IPS DF 19.7 (cell line): ENCODE results near the gene RHOG.
"Not testable (repeated sequence)": the region's sequence is repeated elsewhere in the genome, so short reads cannot be mapped to it uniquely, and the experiment has no call there.

ENCODE experiments used
- DNase-seq: peaks from one replicate; pipeline ENCODE4 v3.0.0-alpha.2; 2013; ENCODE audit warnings: low read depth, low spot score

Gene RHOG

GRCh38 chr11:3808861-3809623, 31.7 kb downstream of the RHOG start:
- DNase-seq: no peak

- DNase-seq: no peak
Measured at GRCh38 chr11:3807909-3808860, 32.6 kb downstream of the RHOG start, which contains the start of gene PGAP2. PGAP2 (plus strand) TSS chr11:3808560; CDS start chr11:3811260, 2,700 bp downstream.

DNA sequence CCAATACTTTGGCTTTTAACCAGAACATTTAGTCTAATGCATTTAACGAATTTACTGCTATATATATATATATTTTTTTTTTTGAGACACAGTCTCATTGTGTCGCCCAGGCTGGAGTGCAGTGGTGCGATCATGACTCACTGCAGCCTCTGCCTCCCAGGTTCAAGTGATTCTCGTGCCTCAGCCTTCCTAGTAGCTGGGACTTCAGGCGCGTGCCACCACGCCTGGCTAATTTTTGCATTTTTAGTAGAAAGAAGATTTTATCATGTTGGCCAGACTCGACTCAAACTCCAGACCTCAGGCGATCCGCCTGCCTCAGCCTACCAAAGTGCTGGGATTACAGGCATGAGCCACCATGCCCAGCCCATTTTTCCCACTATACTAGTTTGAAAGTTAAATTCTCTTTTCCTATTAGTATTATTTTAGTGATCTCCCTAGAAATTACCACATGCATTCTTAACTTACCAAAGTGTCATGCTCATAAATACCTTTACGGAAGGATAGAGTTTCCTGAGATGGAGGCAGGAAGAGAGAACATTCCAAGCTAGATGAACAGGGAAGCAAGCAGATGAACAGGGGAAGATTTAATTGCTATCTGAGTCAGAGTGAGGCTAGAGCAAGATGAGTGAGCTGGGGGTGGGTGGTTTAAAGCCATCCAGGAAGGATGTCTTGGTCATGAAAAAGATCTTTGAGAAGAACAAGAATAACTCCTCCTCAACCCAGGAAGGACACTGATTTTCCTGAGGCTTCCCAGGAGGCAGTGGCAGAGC, 36.8 kb downstream of the RHOG start:
- DNase-seq: no peak

DNA sequence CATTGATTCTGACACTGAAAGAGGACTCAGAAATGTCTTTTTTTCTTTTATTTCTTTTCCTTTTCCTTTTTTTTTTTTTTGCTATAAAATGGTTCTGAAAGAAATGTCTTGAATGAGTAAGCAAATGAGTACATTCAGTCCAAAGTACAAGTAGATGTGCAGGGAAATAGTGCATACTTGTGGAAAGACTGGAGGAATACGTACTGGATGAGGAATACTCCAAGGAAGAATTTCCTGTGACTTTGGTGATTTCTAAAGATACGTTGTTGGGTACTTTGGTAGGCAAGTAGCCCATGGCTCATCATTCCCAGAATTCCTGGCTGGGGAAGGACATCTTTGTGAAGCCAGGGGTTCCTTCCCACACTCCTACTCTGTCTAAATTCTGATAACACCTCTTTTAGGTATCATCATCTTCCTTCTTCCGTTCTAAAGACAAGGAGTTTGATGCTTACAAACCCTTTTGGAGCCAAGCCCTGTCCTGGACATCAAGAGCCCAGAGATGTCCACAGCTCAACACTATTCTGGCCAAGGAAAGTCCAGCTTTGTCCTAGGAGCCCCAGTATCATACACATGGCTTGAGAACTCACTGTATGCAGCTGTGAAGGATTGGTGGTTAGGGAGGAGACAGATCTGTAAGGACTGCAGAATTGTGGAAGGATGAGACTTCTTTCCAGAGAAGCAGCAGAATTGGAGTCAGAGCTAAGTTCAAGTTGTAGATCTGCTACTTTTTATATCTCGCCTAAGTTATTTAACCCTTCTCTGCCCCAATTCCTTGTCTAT, 38.6 kb downstream of the RHOG start:
- no peak for DNase-seq

DNA sequence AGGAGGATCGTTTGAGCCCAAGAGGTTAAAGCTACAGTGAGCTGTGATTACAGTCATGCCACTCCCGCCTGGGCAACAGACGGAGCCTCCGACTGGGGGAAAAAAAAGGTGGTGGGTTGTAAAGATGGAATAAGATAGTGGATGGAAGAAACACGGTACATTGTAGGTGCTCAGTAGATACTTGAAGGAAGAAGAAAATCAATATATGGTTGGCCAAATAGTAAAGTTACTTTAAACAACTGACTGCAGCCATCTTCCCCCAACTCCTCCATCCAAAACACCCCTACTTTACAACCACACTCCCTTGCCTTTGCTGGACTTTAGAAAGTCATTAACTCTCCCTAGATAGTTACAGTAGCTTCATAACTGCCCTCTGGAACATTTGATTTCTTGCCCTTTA, 40.9 kb downstream of the RHOG start:
- no peak for DNase-seq

GRCh38 chr11:3799143-3799542, 41.6 kb downstream of the RHOG start:
- DNase-seq: no peak

DNA sequence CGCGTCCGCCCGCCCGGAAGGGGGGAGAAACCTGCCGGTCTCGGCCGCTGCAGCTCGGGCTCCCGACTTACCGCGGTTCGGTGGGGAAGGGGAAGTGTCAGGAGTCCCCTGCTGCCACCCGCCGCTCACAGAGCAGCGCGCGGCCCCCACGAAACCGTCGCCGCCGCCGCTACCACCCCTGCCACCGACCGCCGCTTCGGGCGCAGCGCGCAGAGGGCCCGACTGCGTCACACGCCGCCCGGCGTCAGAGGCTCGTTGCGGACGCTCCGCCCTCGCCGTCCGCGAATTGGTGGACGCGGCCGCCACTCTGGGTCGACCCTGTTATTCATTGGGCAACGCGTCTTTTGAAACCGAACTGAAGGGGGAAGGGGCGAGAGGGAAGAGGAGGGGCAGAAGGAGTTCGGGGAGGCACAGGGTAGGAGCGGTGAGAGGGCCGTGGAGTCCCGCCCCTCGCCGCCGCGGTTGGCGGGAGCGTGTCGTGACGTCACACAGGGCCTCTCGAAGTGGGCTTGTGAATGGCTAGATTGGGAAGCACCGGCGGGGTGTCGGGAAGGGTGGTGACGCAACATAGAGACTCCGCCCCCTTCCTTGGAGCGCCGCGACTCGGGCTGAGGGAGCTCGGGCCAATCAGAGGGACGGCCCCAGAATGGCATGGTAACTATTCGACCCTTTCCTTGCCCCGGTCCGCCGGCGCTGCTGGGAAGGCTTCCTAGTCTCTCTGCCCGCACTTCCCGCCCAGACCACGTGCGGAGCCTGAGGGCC, 43.2 kb downstream of the RHOG start, which contains the start of gene NUP98:
Gene NUP98 (minus strand): TSS at position 226 of the 762 bp plus-strand sequence. CDS start 15,437 bp downstream, outside the sequence.
- peak; percentile 98 for DNase-seq

DNA sequence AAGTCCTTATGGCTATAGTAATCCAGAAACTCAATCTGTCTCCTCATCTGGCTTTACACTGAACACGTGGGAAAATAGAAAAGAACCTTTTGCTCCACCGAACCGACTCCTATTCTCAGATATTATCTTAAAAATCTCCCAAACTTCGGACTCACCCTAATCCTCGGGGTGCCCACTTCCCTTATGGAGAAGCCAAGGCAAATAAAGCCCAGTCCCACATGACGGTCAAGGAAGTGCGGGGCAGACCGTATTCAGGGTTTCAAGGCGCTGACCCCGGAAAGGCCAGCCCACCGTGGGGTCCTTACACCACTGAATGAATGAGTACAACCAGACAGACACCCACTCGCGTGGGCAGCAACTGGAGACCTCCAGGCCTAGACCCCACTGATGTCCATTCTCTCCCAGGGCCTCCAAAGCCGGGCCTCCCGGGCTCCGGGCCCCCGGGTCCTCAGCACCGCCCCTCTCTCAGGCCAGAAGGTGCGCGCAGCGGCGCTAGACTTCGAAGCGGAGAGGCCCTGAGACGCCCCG, 43.9 kb downstream of the RHOG start:
- DNase-seq: no peak

DNA sequence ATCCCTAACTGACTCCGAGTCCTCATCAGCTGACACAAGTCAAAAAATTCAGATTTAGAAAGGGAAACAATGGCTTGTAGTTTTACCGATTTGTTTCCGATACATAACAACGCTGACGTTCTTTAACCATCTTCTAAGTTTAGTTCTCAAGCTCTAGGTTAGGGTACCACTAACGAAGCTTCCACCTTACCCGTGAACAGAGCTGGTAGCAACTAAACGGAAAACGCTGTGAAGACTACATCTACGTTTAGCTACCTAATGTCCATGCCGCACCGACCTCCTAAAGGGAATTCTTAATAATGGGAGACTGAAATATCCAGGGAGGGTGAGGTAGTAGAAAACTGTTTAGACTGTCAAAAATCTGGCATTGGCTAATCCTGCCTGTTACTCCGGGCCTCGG, 44.4 kb downstream of the RHOG start:
- no peak for DNase-seq

GRCh38 chr11:3796002-3796311, 44.8 kb downstream of the RHOG start:
- DNase-seq: no peak

DNA sequence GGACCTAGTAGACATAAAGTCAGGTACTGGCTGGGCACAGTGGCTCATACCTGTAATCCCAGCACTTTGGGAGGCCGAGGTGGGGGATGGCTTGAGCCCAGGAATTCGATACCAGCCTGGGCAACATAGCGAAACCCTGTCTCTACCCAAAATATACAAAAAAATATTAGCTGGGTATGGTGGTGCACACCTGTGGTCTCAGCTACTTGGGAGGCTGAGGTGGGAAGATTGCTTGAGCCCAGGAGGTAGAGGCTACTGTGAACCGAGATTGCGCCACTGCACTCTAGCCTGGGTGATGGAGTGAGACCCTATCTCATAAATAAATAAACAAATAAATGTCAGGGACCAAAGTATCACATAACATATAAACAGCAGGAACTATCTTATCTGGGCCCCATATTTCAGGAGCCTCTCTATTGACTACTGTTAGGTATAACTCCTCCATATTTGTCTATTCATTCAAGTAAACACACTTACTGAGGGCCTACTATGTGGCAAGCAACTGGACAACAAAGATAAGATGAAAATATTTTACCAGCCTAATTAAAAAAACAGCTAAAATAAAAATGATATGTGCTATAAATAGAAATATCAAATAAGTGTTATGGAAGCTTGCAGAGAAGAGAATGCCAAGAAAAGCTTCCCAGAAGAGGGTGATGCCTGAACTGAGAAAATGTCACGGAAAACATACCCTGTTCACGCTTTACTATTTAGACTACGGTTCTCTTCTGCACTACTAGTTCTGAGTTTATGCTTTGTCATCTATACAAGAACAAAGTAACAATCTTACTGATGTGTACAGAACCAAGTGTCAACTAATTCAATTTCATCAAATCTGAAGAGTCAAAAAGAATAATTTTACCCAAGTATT, 45.4 kb downstream of the RHOG start:
- DNase-seq: no peak

GRCh38 chr11:3794387-3794786, 46.4 kb downstream of the RHOG start:
- not testable (repeated sequence) for DNase-seq

- no peak for DNase-seq
Measured at GRCh38 chr11:3786781-3787428, 53.9 kb downstream of the RHOG start.

DNA sequence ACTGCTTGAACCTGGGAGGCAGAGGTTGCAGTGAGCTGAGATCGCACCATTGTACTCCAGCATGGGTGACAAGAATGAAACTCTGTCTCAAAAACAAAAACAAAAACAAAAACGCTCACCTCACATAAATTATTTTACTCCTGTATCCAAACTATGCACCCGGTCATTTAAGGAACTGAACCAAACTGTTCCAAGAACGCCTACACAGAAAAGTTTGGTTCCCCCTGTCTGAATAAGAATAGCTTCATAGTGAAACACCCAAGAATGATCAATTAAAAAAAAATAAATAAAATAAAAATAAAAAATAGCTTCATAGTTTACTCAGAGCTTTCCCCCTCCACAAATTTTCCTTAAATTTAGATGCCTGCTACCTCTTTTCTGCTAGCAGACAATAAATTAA, 57.1 kb downstream of the RHOG start:
- DNase-seq: no peak

GRCh38 chr11:3782963-3783362, 57.8 kb downstream of the RHOG start:
- no peak for DNase-seq

DNA sequence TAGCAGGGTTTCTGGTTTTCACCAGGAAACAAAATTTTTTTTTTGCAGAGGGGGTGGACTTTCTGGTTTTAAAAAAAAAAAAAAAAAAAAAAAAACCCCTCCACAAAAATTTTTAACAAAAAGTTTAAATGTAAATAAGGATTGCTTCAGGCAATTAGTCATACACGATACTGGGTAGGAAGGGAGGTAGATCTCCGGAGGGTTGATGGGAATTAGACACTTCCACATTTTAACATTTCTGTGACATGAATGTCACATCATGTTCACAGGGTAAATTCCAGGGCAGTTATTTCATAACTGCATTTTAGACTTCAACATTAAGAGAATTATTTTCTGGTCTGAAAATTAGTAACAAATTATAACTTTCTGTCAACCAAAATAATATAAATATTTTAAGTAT, 59.3 kb downstream of the RHOG start:
- DNase-seq: no peak
